ENCODE results near the gene UBQLN3.

Gene UBQLN3

GRCh38 chr11:5505363-5506048 is 4.3 kb downstream of the UBQLN3 start:
- ATAC-seq, result no peak

GRCh38 chr11:5504403-5504921 is 5.3 kb downstream of the UBQLN3 start:
- ATAC-seq, result no peak

GRCh38 chr11:5500393-5500801 is 9.4 kb downstream of the UBQLN3 start:
- no peak for ATAC-seq

- no peak for ATAC-seq
Observed at GRCh38 chr11:5499671-5500070, 10.1 kb downstream of the UBQLN3 start.

GRCh38 chr11:5489576-5490357 is 20.0 kb downstream of the UBQLN3 start:
- no peak for ATAC-seq

- no peak for ATAC-seq
Observed at GRCh38 chr11:5488798-5489399, 20.9 kb downstream of the UBQLN3 start.

- no peak for ATAC-seq
Observed at GRCh38 chr11:5488385-5488784, 21.4 kb downstream of the UBQLN3 start, which contains the start of gene OR52D1. Gene OR52D1, plus strand, starts transcription at chr11:5488685. Its CDS starts 22 bp downstream, at chr11:5488707.

- peak in 1 of 2 donors; percentile 10 for ATAC-seq
Observed at GRCh38 chr11:5486421-5486820, 23.3 kb downstream of the UBQLN3 start.

- no peak for ATAC-seq
Observed at GRCh38 chr11:5486003-5486402, 23.8 kb downstream of the UBQLN3 start.

- no peak for ATAC-seq
Observed at GRCh38 chr11:5476186-5476819, 33.5 kb downstream of the UBQLN3 start.

- no peak for ATAC-seq
Observed at GRCh38 chr11:5473921-5474320, 35.8 kb downstream of the UBQLN3 start.

- ATAC-seq, result no peak
Observed at GRCh38 chr11:5467527-5467926, 42.2 kb downstream of the UBQLN3 start.

- no peak for ATAC-seq
Observed at GRCh38 chr11:5460983-5461621, 48.7 kb downstream of the UBQLN3 start.
